Subcutaneous abdominal adipose tissue (tissue), 5 donors: Measurements from ENCODE around the gene UGT1A6.
"Not testable (repeated sequence)": the region's sequence is repeated elsewhere in the genome, so short reads cannot be mapped to it uniquely, and the experiment has no call there.

Experiments
- H3K27ac ChIP-seq: one replicate; pipeline ENCODE4 v1.7.0; 2013; ENCODE audit warnings: low read depth, mild to moderate bottlenecking, inconsistent platforms, low read length, moderate library complexity
- H3K27me3 ChIP-seq, 5 donors: one replicate each; pipeline ENCODE4 v1.7.0; 2013; ENCODE audit warnings: low read length in 5 of 5, inconsistent platforms in 1 of 5; ENCODE audit not compliant: control insufficient read depth in 5 of 5, insufficient read depth in 4 of 5
- H3K36me3 ChIP-seq, 5 donors: one replicate each; pipeline ENCODE4 v1.7.0; 2013; ENCODE audit warnings: low read length in 5 of 5; ENCODE audit not compliant: control insufficient read depth in 5 of 5, insufficient read depth in 5 of 5
- H3K4me1 ChIP-seq, 5 donors: one replicate each; pipeline ENCODE4 v1.7.0; 2013; ENCODE audit warnings: low read length in 5 of 5, mild to moderate bottlenecking in 3 of 5, moderate library complexity in 1 of 5; ENCODE audit not compliant: control insufficient read depth in 5 of 5, insufficient read depth in 5 of 5
- H3K4me3 ChIP-seq, 5 donors: one replicate each; pipeline ENCODE4 v1.7.0; 2013; ENCODE audit warnings: low read length in 5 of 5, low read depth in 1 of 5
- H3K9ac ChIP-seq, 5 donors: one replicate each; pipeline ENCODE4 v1.7.0; 2013; ENCODE audit warnings: low read length in 5 of 5, mild to moderate bottlenecking in 4 of 5, moderate library complexity in 3 of 5
- H3K9me3 ChIP-seq, 5 donors: one replicate each; pipeline ENCODE4 v1.7.0; 2013; ENCODE audit warnings: low read length in 5 of 5; ENCODE audit not compliant: control insufficient read depth in 5 of 5
- donor health status: healthy.
- donor health status: healthy.
- donor health status: healthy.
- donor health status: healthy.
- donor health status: healthy.

UGT1A6 gene

GRCh38 chr2:233699424-233700027 is 6.8 kb downstream of the UGT1A6 start:
- no peaks in the 10 kb centered on the region for H3K27me3 ChIP-seq
- H3K4me3 ChIP-seq, result no peak overlapping the region
- H3K9ac ChIP-seq, result no peak overlapping the region
- no peak overlapping the region for H3K27ac ChIP-seq
- no peaks in the 10 kb centered on the region for H3K9me3 ChIP-seq
- no peaks in the 10 kb centered on the region for H3K4me1 ChIP-seq
- H3K36me3 ChIP-seq, result no peaks in the 10 kb centered on the region

GRCh38 chr2:233700028-233700635 is 7.4 kb downstream of the UGT1A6 start:
- H3K27ac ChIP-seq, result no peak overlapping the region

GRCh38 chr2:233700842-233701241 is 8.2 kb downstream of the UGT1A6 start:
- H3K4me1 ChIP-seq, H3K36me3 ChIP-seq, H3K9me3 ChIP-seq, H3K27me3 ChIP-seq, H3K9ac ChIP-seq, H3K4me3 ChIP-seq, H3K27ac ChIP-seq: not testable (repeated sequence)

More at GRCh38 chr2:233700028-233700635, 7.4 kb downstream of the UGT1A6 start:
- no peak overlapping the region for H3K9ac ChIP-seq
- no peaks in the 10 kb centered on the region for H3K4me1 ChIP-seq
- H3K4me3 ChIP-seq, result no peak overlapping the region
- H3K27me3 ChIP-seq, result no peaks in the 10 kb centered on the region
- H3K9me3 ChIP-seq, result no peaks in the 10 kb centered on the region
- no peaks in the 10 kb centered on the region for H3K36me3 ChIP-seq

- H3K36me3 ChIP-seq, result no peaks in the 10 kb centered on the region
- no peaks in the 10 kb centered on the region for H3K27me3 ChIP-seq
- no peak overlapping the region for H3K27ac ChIP-seq
- no peak overlapping the region for H3K4me3 ChIP-seq
- H3K9ac ChIP-seq, result no peak overlapping the region
- H3K4me1 ChIP-seq, result no peaks in the 10 kb centered on the region
- H3K9me3 ChIP-seq, result no peaks in the 10 kb centered on the region
Observed at GRCh38 chr2:233702238-233702637, 9.5 kb downstream of the UGT1A6 start.

GRCh38 chr2:233705911-233706506 is 13.3 kb downstream of the UGT1A6 start:
- H3K27ac ChIP-seq, result no peak overlapping the region

GRCh38 chr2:233706720-233707119 is 14.0 kb downstream of the UGT1A6 start:
- H3K9me3 ChIP-seq, result no peaks in the 10 kb centered on the region
- no peaks in the 10 kb centered on the region for H3K27me3 ChIP-seq
- H3K36me3 ChIP-seq, result no peaks in the 10 kb centered on the region
- H3K27ac ChIP-seq, result no peak overlapping the region
- no peak overlapping the region for H3K9ac ChIP-seq
- no peak overlapping the region for H3K4me3 ChIP-seq
- H3K4me1 ChIP-seq, result no peaks in the 10 kb centered on the region

More at GRCh38 chr2:233705911-233706506, 13.3 kb downstream of the UGT1A6 start:
- no peak overlapping the region for H3K9ac ChIP-seq
- no peaks in the 10 kb centered on the region for H3K9me3 ChIP-seq
- H3K36me3 ChIP-seq, result no peaks in the 10 kb centered on the region
- H3K4me3 ChIP-seq, result no peak overlapping the region
- H3K27me3 ChIP-seq, result no peaks in the 10 kb centered on the region
- no peaks in the 10 kb centered on the region for H3K4me1 ChIP-seq

- Histone ChIP-seq H3K4me1 (no peaks in the 10 kb centered on the region), H3K4me3 (no peak overlapping the region), H3K36me3 (no peaks in the 10 kb centered on the region), H3K27me3 (no peaks in the 10 kb centered on the region), H3K9ac (no peak overlapping the region), H3K27ac (no peak overlapping the region), H3K9me3 (no peaks in the 10 kb centered on the region)
Observed at GRCh38 chr2:233707940-233708644, 15.4 kb downstream of the UGT1A6 start.

GRCh38 chr2:233708942-233709341 is 16.3 kb downstream of the UGT1A6 start:
- Histone ChIP-seq H3K4me1 (no peaks in the 10 kb centered on the region), H3K9me3 (no peaks in the 10 kb centered on the region), H3K4me3 (no peak overlapping the region), H3K27me3 (peaks cover 0 to 3% (median 0%) of the 10 kb centered on the region in 5 donors), H3K36me3 (no peaks in the 10 kb centered on the region), H3K9ac (no peak overlapping the region), H3K27ac (no peak overlapping the region)

GRCh38 chr2:233711312-233712008 is 18.8 kb downstream of the UGT1A6 start:
- Histone ChIP-seq H3K4me1 (no peaks in the 10 kb centered on the region), H3K27ac (no peak overlapping the region)

More at GRCh38 chr2:233711312-233712008, 18.8 kb downstream of the UGT1A6 start:
- Histone ChIP-seq H3K36me3 (no peaks in the 10 kb centered on the region), H3K9me3 (no peaks in the 10 kb centered on the region), H3K4me3 (no peak overlapping the region), H3K9ac (no peak overlapping the region), H3K27me3 (peaks cover 0 to 3% (median 0%) of the 10 kb centered on the region in 5 donors)
